HG03108 (cell line): ENCODE measurements around the gene DENND1A.
"Not testable (repeated sequence)": the region's sequence is repeated elsewhere in the genome, so short reads cannot be mapped to it uniquely, and the experiment has no call there.

Experiments
- ATAC-seq: cut with Tn5 transposase; IDR thresholded peaks from one replicate; pipeline ENCODE4 v1.9.1; 2021; ENCODE audit warnings: moderate library complexity; ENCODE audit not compliant: unreplicated experiment

The DENND1A gene

GRCh38 chr9:123447934-123448646 lies 481.8 kb downstream of the DENND1A start:
- no peak for ATAC-seq

GRCh38 chr9:123445981-123446610 lies 483.8 kb downstream of the DENND1A start:
- no peak for ATAC-seq

GRCh38 chr9:123445116-123445515 lies 484.8 kb downstream of the DENND1A start:
- no peak for ATAC-seq

- ATAC-seq = no peak
Observed at GRCh38 chr9:123441769-123442168, 488.2 kb downstream of the DENND1A start.

- ATAC-seq = no peak
Observed at GRCh38 chr9:123440256-123440655, 489.7 kb downstream of the DENND1A start.

- ATAC-seq = no peak
Observed at GRCh38 chr9:123438821-123439220, 491.1 kb downstream of the DENND1A start.

GRCh38 chr9:123438321-123438720 lies 491.6 kb downstream of the DENND1A start:
- ATAC-seq = no peak

- no peak for ATAC-seq
Observed at GRCh38 chr9:123437201-123437600, 492.7 kb downstream of the DENND1A start.

- ATAC-seq = no peak
Observed at GRCh38 chr9:123435471-123435870, 494.5 kb downstream of the DENND1A start.

GRCh38 chr9:123434619-123435240 lies 495.2 kb downstream of the DENND1A start:
- no peak for ATAC-seq

GRCh38 chr9:123432331-123433236 lies 497.3 kb downstream of the DENND1A start:
- no peak for ATAC-seq

GRCh38 chr9:123431581-123431980 lies 498.3 kb downstream of the DENND1A start:
- ATAC-seq = no peak

- ATAC-seq = not testable (repeated sequence)
Observed at GRCh38 chr9:123428450-123428849, 501.5 kb downstream of the DENND1A start.

- no peak for ATAC-seq
Observed at GRCh38 chr9:123426406-123426805, 503.5 kb downstream of the DENND1A start.

GRCh38 chr9:123425836-123426365 lies 504.0 kb downstream of the DENND1A start:
- ATAC-seq = no peak

- ATAC-seq = no peak
Observed at GRCh38 chr9:123425261-123425821, 504.6 kb downstream of the DENND1A start.

- ATAC-seq = no peak
Observed at GRCh38 chr9:123424552-123425225, 505.2 kb downstream of the DENND1A start.

- ATAC-seq = no peak
Observed at GRCh38 chr9:123424131-123424530, 505.8 kb downstream of the DENND1A start.

- ATAC-seq = no peak
Observed at GRCh38 chr9:123423311-123423640, 506.6 kb downstream of the DENND1A start.

- ATAC-seq = no peak
Observed at GRCh38 chr9:123422635-123423310, 507.2 kb downstream of the DENND1A start.
